ENCODE results near the gene SDR42E1. TPM values are rescaled to one million over a fixed set of nuclear protein-coding genes. Genes with fewer than 3 reads are reported as not detected.

SDR42E1 gene
- not detected in 2 replicates for total RNA-seq (2014; rRNA removed; shearing (Covaris generic))

DNA sequence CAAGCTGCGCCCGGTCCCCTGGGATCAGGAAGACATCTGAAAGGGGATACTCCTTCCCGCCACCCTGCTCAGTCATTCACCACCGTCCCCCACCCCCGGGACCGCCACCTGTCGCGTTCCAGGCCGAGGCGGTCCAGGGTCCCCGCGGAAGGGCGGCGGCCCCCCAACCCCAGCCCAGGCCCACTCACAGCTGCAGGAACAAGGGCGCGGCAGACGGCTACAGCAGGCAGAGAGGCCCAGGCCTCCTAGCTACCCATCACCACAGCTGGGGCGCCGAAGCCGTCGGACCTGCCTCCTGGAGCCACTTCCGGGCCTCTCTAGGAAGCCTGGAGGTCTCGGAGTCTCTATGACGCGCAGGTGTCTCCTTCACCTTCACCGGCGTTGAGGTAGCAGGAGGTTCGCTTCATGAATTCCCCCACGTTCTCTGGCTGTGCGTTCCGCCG lies at the start of gene SDR42E1:
Gene SDR42E1, minus strand, starts transcription at position 272 of the 443 bp plus-strand sequence. CDS start 10,612 bp downstream, outside the sequence.
- Histone ChIP-seq H3K4me1 (replicated peaks) (peaks cover 3% of the 10 kb centered on the region), H3K36me3 (no peaks in the 10 kb centered on the region), H3K4me3 (no peak within 1 kb of the TSS), H3K9me3 (replicated peaks) (peaks cover 15% of the 10 kb centered on the region), H3K27ac (no peak within 1 kb of the TSS), H3K27me3 (replicated peaks) (no peaks in the 10 kb centered on the region)
- DNase-seq (ENCODE audit: low read depth in 1 of 2, low spot score in 2 of 2), result no peak

- no peaks in the 10 kb centered on the region for H3K4me1 ChIP-seq (replicated peaks)
- no peak overlapping the region for H3K27ac ChIP-seq
- 0 out of 2 replicates have a peak, but pooled peaks cover 8% of the 10 kb centered on the region for H3K27me3 ChIP-seq (replicated peaks)
- H3K4me3 ChIP-seq, result no peak overlapping the region
- no peaks in the 10 kb centered on the region for H3K9me3 ChIP-seq (replicated peaks)
- DNase-seq (ENCODE audit: low read depth in 1 of 2, low spot score in 2 of 2), result no peak
- H3K36me3 ChIP-seq, result no peaks in the 10 kb centered on the region
Measured at GRCh38 chr16:82059983-82060421, 48.7 kb upstream of the SDR42E1 start.

- Histone ChIP-seq H3K4me3 (no peak overlapping the region), H3K27ac (no peak overlapping the region), H3K36me3 (no peaks in the 10 kb centered on the region), H3K9me3 (replicated peaks) (no peaks in the 10 kb centered on the region), H3K27me3 (replicated peaks) (0 out of 2 replicates have a peak, but pooled peaks cover 8% of the 10 kb centered on the region), H3K4me1 (replicated peaks) (no peaks in the 10 kb centered on the region)
- no peak for DNase-seq (ENCODE audit: low read depth in 1 of 2, low spot score in 2 of 2)
Measured at GRCh38 chr16:82059161-82059982, 48.1 kb upstream of the SDR42E1 start.

GRCh38 chr16:82056550-82056896 lies 45.3 kb upstream of the SDR42E1 start:
- H3K4me1 ChIP-seq (replicated peaks), result no peaks in the 10 kb centered on the region
- no peak overlapping the region for H3K27ac ChIP-seq
- peaks cover 10% of the 10 kb centered on the region; the same call in 1 of the 2 replicates for H3K27me3 ChIP-seq (replicated peaks)
- no peaks in the 10 kb centered on the region for H3K36me3 ChIP-seq
- no peak for DNase-seq (ENCODE audit: low read depth in 1 of 2, low spot score in 2 of 2)
- no peaks in the 10 kb centered on the region for H3K9me3 ChIP-seq (replicated peaks)
- H3K4me3 ChIP-seq, result no peak overlapping the region

DNA sequence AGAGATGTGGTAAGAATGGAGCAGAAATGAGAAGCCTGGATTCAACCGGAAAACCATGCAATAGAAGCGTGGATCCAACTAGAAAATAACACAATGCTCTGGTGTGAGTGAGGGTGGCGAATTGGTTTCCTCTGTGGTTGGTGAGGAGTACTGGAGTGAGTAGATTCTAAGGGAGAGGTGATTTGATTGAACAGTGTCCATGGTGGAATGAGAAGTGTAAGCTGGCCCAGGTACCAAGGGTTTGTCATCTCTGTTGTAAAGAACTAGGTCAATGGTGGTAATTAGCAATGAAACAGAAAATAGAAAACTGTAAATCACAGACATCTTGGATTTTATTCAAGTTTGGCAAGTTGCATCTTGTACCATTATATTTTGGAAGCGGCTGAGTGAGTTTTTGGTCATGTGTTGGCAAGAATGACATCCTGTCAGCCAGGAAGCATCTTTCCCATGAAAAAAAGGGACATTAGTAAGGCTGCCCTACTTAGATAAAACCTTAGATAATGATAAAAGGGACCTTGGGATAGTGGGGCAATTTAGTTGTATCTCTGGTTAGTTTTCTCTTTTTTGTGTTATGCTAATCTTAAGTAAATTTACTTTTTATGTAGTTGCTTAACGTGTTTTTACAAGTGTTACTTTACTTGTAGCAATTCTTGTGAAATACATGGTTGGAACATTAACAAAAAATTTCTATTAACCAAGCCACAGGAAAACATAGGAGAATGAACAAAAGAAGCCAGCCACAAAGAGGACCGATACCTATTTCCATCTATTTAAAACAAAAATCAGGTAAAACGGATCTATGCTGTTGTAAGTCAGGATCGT lies 44.7 kb upstream of the SDR42E1 start:
- H3K27ac ChIP-seq, result no peak overlapping the region
- H3K4me1 ChIP-seq (replicated peaks), result no peaks in the 10 kb centered on the region
- H3K36me3 ChIP-seq, result no peaks in the 10 kb centered on the region
- no peak for DNase-seq (ENCODE audit: low read depth in 1 of 2, low spot score in 2 of 2)
- peaks cover 10% of the 10 kb centered on the region; the same call in 1 of the 2 replicates for H3K27me3 ChIP-seq (replicated peaks)
- H3K4me3 ChIP-seq, result no peak overlapping the region
- H3K9me3 ChIP-seq (replicated peaks), result no peaks in the 10 kb centered on the region

GRCh38 chr16:82055117-82055516 lies 43.8 kb upstream of the SDR42E1 start:
- Histone ChIP-seq H3K9me3 (replicated peaks) (no peaks in the 10 kb centered on the region), H3K27me3 (replicated peaks) (peaks cover 10% of the 10 kb centered on the region; the same call in 1 of the 2 replicates), H3K36me3 (no peaks in the 10 kb centered on the region), H3K4me3 (no peak overlapping the region), H3K4me1 (replicated peaks) (no peaks in the 10 kb centered on the region), H3K27ac (no peak overlapping the region)
- DNase-seq (ENCODE audit: low read depth in 1 of 2, low spot score in 2 of 2), result no peak

- DNase-seq (ENCODE audit: low read depth in 1 of 2, low spot score in 2 of 2), result no peak
- Histone ChIP-seq H3K27ac (no peak overlapping the region), H3K27me3 (replicated peaks) (peaks cover 13% of the 10 kb centered on the region), H3K9me3 (replicated peaks) (no peaks in the 10 kb centered on the region), H3K36me3 (no peaks in the 10 kb centered on the region), H3K4me3 (no peak overlapping the region), H3K4me1 (replicated peaks) (no peaks in the 10 kb centered on the region)
Measured at GRCh38 chr16:82051656-82052055, 40.4 kb upstream of the SDR42E1 start.

- no peaks in the 10 kb centered on the region for H3K36me3 ChIP-seq
- H3K27me3 ChIP-seq (replicated peaks), result peaks cover 5% of the 10 kb centered on the region
- H3K9me3 ChIP-seq (replicated peaks), result no peaks in the 10 kb centered on the region
- DNase-seq (ENCODE audit: low read depth in 1 of 2, low spot score in 2 of 2), result no peak
- H3K4me1 ChIP-seq (replicated peaks), result no peaks in the 10 kb centered on the region
- no peak overlapping the region for H3K27ac ChIP-seq
- no peak overlapping the region for H3K4me3 ChIP-seq
Measured at GRCh38 chr16:82050909-82051357, 39.7 kb upstream of the SDR42E1 start.

DNA sequence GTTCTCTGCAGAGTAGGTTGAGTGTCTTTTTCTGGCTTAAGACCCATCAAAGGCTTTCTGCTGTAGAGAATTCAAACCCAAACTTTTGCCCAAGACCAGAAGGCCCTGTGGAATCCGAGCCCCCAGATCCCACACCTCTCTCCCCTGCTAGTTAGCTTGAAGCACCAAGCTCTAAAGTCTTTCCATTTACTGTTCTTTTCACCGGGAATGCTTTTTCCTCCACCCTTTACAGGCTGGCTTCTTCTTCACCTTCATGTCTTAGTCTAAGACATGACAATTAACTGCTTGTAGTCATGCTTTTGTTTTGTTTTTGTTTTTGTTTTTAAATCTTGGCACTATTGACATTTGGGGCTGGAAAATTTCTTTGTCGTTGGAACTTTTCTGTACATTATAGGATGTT lies 39.2 kb upstream of the SDR42E1 start:
- Histone ChIP-seq H3K27me3 (replicated peaks) (peaks cover 5% of the 10 kb centered on the region), H3K36me3 (no peaks in the 10 kb centered on the region), H3K4me1 (replicated peaks) (no peaks in the 10 kb centered on the region), H3K9me3 (replicated peaks) (no peaks in the 10 kb centered on the region), H3K4me3 (no peak overlapping the region), H3K27ac (no peak overlapping the region)
- no peak for DNase-seq (ENCODE audit: low read depth in 1 of 2, low spot score in 2 of 2)

- H3K27me3 ChIP-seq (replicated peaks), result peaks cover 5% of the 10 kb centered on the region
- DNase-seq (ENCODE audit: low read depth in 1 of 2, low spot score in 2 of 2), result no peak
Measured at GRCh38 chr16:82049484-82049883, 38.2 kb upstream of the SDR42E1 start.

GRCh38 chr16:82047787-82048186 lies 36.5 kb upstream of the SDR42E1 start:
- DNase-seq (ENCODE audit: low read depth in 1 of 2, low spot score in 2 of 2), result no peak
- Histone ChIP-seq H3K9me3 (replicated peaks) (no peaks in the 10 kb centered on the region), H3K27ac (no peak overlapping the region), H3K4me1 (replicated peaks) (peaks cover 6% of the 10 kb centered on the region), H3K27me3 (replicated peaks) (peaks cover 3% of the 10 kb centered on the region), H3K4me3 (no peak overlapping the region), H3K36me3 (no peaks in the 10 kb centered on the region)

More at GRCh38 chr16:82049484-82049883, 38.2 kb upstream of the SDR42E1 start:
- H3K4me1 ChIP-seq (replicated peaks), result peaks cover 1% of the 10 kb centered on the region; the same call in 1 of the 2 replicates
- H3K9me3 ChIP-seq (replicated peaks), result no peaks in the 10 kb centered on the region
- no peaks in the 10 kb centered on the region for H3K36me3 ChIP-seq
- no peak overlapping the region for H3K27ac ChIP-seq
- H3K4me3 ChIP-seq, result no peak overlapping the region

- Histone ChIP-seq H3K4me3 (no peak overlapping the region), H3K4me1 (replicated peaks) (peaks cover 6% of the 10 kb centered on the region), H3K36me3 (no peaks in the 10 kb centered on the region), H3K27me3 (replicated peaks) (peaks cover 3% of the 10 kb centered on the region), H3K9me3 (replicated peaks) (no peaks in the 10 kb centered on the region), H3K27ac (no peak overlapping the region)
- DNase-seq (ENCODE audit: low read depth in 1 of 2, low spot score in 2 of 2), result no peak
Measured at GRCh38 chr16:82047374-82047773, 36.1 kb upstream of the SDR42E1 start.

- H3K27ac ChIP-seq, result no peak overlapping the region
- H3K36me3 ChIP-seq, result no peaks in the 10 kb centered on the region
- DNase-seq (ENCODE audit: low read depth in 1 of 2, low spot score in 2 of 2), result no peak
- no peak overlapping the region for H3K4me3 ChIP-seq
- no peaks in the 10 kb centered on the region for H3K9me3 ChIP-seq (replicated peaks)
- peaks cover 6% of the 10 kb centered on the region for H3K4me1 ChIP-seq (replicated peaks)
- H3K27me3 ChIP-seq (replicated peaks), result peaks cover 3% of the 10 kb centered on the region
Measured at GRCh38 chr16:82046941-82047340, 35.7 kb upstream of the SDR42E1 start.

GRCh38 chr16:82046541-82046940 lies 35.3 kb upstream of the SDR42E1 start:
- Histone ChIP-seq H3K4me3 (no peak overlapping the region), H3K27me3 (replicated peaks) (peaks cover 3% of the 10 kb centered on the region), H3K27ac (no peak overlapping the region), H3K9me3 (replicated peaks) (no peaks in the 10 kb centered on the region), H3K36me3 (no peaks in the 10 kb centered on the region), H3K4me1 (replicated peaks) (peaks cover 6% of the 10 kb centered on the region)
- no peak for DNase-seq (ENCODE audit: low read depth in 1 of 2, low spot score in 2 of 2)

All from SJSA1 (cell line).